Measurements from ENCODE around the gene MRE11.

MRE11 gene

DNA sequence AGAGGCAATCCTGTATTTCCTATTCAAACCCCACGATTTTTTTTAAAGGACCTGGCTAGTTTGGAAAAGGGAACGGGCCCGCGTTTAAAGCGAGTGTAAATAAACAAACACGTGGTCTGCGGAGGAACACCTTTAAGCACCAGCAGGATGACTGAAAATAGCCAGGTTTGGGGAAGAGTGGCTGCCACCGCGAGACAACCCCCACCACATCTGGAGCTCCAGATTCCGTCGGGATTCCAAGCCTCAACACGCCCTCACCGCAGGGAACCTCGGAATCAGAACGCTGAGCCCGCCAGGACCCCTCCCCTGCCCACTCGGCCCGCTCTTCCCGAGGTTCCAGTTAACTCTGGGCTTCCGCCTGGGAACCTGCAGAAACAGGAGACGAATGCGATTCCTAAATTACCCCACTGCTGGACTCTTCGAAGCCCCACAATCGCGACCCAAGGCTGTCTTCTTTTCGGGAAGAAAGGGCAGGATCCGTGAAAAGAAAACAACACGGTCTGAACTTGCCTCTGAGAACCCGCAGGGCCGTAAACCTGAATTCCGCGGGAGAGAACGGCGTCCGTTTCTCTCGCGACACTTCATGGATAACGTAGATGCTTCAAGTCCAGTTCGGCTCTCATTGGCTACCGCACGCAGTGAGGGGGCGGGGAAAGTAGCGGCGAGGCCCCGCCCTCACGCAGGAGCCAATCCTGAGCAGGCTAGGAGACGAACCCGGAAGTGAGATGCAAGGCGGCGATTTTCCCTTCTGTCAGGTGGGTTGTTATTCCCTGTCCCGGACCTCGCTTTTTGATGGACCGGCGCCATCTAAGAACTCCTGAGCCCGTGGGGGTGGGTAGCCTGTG, at the start of gene MRE11, which contains the start of gene ANKRD49:
Gene MRE11 (minus strand): TSS at position 564 of the 845 bp plus-strand sequence. CDS start 1,043 bp downstream, outside the sequence.
Gene ANKRD49 (plus strand): TSS at position 704 of the 845 bp plus-strand sequence. CDS start 2,710 bp downstream, outside the sequence.
- peak; percentile 85 for DNase-seq (ENCODE audit: extremely low spot score, insufficient read length, low read depth)
- peak; percentile 100 for FAIRE-seq

DNA sequence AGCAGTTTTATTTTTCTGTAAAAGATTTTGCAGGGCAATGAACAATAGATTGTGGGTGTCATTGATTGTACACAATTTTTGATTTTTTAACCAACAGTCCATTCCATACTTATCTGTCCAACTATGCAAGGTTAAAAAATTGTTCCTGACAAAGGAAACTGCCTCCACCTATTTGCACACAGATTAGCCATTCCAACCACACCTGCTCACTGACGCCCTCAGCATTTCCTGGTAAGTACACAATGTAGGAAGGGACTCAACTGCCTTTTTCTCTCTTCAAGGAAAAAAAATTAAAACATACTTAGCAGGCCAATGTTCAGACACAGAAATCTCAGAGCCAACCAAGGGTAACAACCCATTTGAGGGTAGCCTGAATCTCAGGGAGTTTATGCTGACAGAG, 45.8 kb upstream of the MRE11 start:
- DNase-seq (ENCODE audit: extremely low spot score, insufficient read length, low read depth) (no peak), FAIRE-seq (no peak)

DNA sequence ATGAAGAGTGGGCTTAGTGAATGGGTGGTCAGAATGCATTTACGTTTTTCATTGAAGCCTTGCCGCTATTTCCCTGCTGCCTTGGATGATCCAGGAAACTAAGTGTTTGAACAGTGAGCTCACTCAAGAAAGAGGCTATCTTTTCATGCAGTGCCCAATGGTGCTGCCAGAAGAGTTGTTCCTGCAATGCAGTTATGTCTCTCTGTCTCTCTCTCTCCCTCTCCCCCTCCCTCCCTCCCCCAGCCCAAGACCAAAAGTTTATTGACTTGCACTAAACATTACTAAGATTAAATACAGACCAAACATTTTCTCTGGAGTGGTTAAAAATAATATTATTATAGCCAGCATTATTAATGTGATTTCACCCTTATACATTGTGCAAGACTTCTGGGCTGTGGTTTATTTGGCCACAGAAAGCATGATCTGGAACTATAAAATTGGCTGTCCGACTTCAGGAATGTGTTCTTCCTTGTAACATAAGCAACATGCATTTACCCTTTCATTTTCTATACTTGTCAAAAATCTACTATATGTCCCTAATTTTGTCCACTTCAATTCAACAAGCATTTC, 43.5 kb upstream of the MRE11 start:
- DNase-seq (ENCODE audit: extremely low spot score, insufficient read length, low read depth) (no peak), FAIRE-seq (no peak)

DNA sequence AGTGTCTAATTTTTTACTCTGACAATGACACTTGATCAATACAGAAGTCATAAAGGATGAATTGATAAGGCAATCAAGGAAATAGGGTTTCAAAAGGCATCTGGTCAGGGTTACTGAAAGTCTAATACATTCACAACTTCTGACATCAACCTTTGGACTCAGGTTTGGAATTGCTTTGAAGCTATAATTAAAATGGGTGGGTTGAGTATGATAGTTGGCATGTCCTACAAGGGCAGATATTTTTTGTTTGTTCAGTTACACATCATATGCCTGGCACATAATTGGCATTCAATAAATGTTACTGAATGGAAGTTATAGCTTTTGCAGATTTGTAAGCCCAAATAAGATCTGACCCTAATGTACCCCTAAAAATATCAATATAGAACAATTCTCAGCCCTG, 42.7 kb upstream of the MRE11 start:
- FAIRE-seq (no peak), DNase-seq (ENCODE audit: extremely low spot score, insufficient read length, low read depth) (no peak)

DNA sequence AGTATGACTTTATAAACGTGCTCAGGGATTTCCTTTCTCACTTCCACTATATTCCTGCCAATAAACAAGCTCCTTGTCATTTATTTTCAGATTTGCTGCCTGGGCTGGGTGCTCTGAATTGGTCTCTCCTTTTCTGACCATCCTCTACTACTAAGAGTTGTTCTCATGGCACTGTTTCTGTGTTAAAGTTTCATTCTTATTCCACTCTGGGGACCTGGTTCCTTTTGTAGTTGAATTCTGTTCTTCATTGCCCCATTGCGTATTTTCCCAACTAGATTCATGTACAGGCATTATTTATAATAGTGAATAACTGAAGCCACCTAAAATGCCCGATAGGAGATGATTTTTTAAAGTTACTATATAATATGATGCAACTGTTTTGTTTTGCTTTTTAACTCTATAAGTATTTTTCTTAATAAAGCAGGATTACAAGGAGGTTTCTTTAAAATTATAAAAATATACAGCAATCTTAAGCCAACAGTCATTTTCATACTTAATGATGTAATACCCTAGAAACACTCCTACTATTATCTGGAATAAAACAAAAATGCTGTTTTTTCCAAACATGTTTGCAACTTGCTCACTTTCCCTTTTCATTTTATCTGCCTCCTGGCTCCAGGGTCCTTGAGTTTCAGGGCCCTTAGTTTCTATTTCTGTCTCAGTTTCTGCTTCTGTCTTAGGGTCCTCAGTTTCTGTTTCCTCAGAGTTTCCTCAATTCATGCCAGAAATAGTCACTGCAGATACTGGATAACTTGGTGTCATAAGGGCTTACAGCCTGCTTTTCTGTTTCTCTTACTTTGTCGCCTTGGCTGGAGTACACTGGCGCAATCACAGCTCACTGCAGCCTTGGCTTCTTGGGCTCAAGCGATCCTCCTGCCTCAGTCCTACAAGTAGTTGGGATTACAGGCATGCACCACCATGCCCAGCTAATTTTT, 40.3 kb upstream of the MRE11 start:
- FAIRE-seq (peak; percentile 15), DNase-seq (ENCODE audit: extremely low spot score, insufficient read length, low read depth) (no peak)

DNA sequence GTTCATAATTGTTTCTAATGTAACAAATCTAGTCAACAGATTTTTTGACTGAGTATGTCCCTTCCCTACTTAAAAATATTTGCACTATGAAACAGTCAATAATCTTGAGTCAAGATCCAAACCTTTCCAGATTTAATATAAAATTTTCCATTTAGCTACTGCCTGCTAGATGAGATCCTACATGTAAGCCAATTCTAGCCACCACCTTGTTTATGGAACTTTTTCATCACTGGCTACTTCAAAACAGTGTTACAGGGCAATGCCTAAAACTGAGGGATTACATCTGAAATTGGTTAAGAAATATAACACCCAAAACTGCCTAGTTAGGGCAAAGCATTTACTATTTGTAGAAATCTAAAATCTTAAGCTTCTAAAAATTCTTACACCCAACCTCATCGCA, 39.6 kb upstream of the MRE11 start:
- no peak for DNase-seq (ENCODE audit: extremely low spot score, insufficient read length, low read depth)
- no peak for FAIRE-seq

DNA sequence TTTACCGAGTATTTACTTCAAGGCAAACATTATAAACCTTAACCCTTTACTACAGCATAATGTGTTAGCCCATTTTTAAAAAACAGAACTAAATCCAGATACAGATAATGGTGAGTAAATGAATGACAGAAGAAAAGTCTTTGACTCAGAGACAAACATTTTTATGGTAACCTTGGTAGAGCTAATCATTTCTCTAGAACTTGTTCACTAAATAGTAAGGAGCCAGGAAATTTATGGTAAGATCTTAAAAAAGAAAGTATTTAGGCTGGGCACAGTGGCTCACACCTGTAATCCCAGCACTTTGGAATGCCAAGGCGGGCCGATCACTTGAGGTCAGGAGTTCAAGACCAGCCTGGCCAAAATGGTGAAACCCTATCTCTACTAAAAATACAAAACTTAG, 38.6 kb upstream of the MRE11 start:
- FAIRE-seq (no peak), DNase-seq (ENCODE audit: extremely low spot score, insufficient read length, low read depth) (no peak)

DNA sequence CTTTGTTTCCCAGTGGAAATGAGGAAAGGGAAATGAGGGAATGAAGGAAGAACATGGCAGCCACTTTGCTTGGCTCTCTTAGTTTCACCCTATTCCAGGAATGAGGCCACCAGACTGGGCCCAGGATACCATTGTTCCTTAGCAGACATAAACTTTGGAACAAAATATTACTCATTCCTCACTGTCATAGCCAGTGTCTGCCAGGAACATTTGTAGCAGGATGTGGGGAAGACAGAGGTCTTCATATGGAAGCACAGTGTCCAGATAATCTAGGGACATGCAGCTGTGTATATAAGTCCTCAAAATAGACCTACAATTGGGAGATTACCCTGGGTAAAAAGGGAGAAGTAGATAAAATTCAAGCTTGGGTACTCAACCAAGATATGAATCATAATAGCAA, 34.9 kb upstream of the MRE11 start:
- DNase-seq (ENCODE audit: extremely low spot score, insufficient read length, low read depth) (no peak), FAIRE-seq (no peak)

DNA sequence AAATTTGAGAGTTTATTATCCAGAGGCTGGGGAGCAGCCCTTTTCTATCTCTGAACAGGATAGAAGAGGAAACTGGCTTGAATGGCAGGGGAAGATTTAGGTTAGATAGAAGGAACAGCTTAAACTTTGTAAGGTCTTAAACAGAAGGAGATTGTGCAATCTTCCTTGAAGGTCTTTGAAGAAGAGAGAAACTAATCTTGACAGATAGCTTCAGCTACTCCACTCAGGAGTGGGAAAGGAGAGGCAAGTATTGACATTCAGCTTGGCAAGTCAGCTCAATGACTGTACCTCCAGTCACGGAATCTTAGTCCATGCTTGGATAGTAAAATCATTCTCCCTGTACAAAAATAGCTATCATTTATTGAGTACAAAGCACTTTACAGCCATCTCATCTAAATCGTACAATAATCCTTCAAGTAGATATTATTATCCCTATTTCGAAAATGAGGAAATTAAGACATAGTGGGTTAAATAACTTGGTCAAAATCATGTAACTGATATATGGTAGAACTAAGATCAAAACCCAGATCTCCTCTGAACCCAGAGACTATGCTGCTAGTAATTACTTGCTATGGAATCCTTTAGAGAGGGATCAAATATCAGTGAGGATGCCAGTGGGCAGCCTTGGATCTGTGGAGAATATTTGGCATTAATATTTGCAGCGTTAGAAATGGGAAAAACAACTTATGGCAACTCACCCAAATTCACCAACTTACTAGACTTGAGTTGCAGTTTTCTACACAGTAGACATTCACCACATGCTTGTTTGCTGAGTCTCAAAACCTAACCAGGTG, 33.2 kb upstream of the MRE11 start:
- FAIRE-seq, result no peak
- DNase-seq (ENCODE audit: extremely low spot score, insufficient read length, low read depth), result no peak

DNA sequence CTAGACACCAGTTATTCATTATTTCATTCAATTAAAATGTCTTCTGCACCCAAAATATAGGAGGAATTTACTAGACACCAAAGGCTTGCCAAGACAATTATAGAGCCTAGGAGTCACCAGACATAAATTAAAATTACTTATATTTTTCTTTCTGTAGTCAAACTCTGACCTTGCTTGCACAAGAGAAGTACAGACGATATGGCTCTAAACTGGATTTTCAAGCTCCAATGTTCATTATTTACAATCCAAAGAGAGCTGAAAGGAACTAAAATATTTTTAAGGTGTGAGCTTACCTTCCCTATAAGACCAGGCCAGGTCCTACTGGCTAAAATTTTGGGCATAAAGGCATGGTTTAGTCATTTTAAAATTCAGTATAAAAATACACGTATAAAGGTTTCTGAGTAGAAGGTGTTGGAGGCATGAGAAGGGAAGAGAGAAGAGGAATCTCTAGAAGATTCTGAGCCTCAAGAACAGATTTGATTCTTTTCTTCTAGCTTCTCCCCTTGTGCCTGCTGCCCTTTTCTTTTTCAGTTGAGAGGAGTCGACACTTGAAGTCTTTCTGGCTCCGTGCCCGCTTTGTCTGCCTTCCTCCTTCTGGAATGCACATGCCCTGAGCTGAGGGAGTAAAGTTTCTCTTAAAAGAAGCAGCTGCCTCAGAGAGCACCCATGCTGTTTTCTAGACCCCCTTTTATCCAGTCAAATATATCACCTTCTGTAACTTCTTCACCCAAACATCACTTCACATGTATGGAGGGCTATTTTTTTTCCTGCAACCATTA, 32.1 kb upstream of the MRE11 start:
- no peak for FAIRE-seq
- no peak for DNase-seq (ENCODE audit: extremely low spot score, insufficient read length, low read depth)

DNA sequence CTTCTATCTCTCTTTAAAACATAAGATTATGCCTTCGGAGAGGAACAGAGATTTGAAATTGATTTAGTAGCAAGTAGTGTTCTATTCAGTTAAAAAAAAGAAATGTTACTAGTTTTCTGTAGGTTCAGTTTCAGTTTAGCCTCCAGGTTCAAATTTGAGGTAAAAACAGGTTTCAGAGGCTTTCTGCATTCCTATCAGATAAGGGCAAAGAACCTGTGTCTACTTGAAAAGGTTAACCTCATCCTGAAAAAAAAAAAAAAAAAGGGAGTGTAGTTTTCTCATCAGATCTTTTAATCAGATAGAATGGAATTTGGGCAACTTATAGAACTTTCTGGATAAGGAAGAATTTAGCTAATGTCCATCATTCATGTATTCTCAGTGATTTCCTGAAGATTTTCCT, 30.7 kb upstream of the MRE11 start:
- DNase-seq (ENCODE audit: extremely low spot score, insufficient read length, low read depth) (no peak), FAIRE-seq (no peak)

DNA sequence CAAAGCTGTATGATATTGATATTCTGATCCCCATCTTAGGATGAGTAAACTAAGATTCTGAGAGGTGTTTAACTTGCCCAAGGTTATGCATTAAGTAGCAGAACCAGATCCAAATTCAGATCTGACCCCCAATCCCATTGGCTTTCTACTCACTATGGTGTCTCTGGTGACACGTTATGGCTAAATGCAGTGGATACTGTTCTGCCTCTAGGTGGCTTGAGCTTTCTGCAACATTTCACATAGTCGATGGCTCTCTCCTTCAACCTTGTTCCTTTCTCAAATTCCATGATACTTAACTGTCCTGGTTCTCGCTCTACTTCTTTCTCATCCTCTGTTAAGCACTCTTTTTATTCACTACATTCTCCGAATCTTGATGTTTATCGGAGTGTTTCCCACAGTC, 28.0 kb upstream of the MRE11 start:
- FAIRE-seq (peak; percentile 42), DNase-seq (ENCODE audit: extremely low spot score, insufficient read length, low read depth) (no peak)

DNA sequence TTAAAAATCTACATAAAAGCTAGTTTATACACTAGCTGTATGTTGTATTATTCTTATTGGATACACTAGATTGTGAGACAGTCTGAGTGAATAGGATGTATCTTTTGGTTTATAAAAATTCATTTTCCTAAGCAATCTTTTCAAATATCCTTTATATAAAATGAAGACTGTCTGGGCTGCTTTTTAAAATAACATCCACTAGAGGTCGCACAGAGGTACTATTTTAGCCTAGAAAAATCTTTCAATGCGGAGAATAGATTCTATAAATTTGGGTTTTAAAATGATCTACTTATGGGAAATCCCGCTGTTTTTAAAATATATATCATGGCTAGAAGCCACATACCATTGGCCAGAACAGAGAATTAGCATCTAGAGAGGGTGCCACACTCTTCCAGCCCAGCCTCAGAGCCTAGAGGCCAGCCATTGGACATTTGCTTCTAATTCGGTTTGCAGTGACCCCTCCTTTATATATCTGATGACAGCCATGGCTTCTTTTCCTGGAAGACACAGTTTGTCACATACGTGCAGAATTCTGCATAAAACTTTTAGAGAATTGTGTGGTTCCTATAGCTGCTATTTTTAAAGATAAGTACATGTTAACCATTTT, 25.9 kb upstream of the MRE11 start:
- FAIRE-seq, result peak; percentile 5

DNA sequence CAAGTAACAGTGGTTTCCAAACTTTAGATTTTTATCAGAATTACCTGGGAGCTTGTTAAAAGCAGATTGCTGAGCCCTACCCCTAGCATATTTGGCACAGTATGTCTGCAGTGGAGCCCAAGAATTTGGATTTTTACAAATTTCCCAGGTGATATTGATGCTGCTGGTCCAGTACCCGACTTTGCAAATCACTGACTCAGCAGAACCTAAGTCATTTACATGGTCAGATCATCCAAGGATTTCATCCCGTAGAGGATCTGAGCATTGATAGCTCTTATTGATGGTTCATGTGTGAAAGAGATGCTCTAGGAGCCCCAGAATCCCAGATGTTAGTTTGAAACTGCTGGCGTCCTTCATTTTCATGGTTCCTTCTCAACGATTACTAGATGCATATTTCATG, 24.7 kb upstream of the MRE11 start:
- FAIRE-seq (no peak), DNase-seq (ENCODE audit: extremely low spot score, insufficient read length, low read depth) (no peak)

More for the DNA sequence above, 25.9 kb upstream of the MRE11 start:
- DNase-seq (ENCODE audit: extremely low spot score, insufficient read length, low read depth), result peak; percentile 20

DNA sequence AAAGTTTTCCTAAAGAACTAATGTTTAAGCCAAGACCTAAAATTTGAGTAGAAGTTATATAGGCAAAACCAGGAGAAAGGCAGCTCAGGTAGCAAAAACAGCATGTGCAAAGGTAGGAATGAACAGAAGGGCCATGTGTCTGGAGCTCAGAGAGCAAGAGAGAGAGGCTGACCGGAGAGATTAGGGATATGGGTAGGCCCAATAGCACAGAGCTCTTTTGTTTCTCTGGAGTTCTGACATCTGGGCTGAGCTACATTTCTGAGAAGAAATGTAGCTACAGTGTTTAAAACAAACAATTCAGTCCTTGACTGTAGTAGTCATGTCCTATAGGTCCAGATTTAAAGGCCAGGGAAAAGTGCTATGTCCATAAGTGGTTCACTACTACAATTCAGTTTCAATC, 23.1 kb upstream of the MRE11 start:
- FAIRE-seq (no peak), DNase-seq (ENCODE audit: extremely low spot score, insufficient read length, low read depth) (no peak)

DNA sequence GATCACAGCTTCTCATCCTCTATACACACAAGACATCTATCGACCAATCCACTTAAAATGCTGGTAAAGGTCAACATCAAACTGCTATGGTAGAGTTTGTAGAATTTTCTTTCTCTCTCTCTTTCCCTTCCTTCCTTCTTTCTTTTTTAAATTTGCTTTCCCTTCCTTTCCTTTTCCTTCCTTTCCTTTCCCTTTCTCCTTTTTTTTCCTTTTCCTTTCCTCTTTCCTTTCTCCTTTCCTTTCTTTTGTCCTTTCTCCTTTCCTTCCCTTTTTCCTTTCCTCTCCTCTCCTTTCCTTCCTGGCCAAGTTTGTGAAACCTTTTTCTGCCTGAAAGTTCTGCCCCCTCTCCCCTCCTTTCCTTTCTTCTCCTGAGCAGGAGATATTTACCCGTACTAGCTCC, 21.8 kb upstream of the MRE11 start:
- no peak for FAIRE-seq
- no peak for DNase-seq (ENCODE audit: extremely low spot score, insufficient read length, low read depth)

DNA sequence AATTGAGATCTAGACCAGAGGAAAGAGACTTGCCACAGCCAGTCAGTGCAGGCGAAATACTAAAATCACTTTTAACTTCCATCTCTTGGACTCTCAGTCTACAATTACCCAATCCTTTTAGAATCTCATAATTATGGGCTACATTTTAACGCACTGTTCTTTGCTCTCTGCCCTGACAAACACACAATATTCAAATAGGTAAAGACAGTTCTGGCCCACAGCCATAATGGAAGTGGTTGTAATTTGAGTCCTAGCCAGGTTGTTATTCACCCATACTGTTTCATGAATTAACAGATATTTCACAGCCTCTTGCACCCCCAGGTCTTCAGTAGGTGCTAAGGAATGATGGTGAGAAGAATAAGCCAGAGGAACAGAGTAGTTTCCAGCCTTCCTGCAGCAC, 19.4 kb upstream of the MRE11 start:
- DNase-seq (ENCODE audit: extremely low spot score, insufficient read length, low read depth), result no peak
- FAIRE-seq, result no peak

DNA sequence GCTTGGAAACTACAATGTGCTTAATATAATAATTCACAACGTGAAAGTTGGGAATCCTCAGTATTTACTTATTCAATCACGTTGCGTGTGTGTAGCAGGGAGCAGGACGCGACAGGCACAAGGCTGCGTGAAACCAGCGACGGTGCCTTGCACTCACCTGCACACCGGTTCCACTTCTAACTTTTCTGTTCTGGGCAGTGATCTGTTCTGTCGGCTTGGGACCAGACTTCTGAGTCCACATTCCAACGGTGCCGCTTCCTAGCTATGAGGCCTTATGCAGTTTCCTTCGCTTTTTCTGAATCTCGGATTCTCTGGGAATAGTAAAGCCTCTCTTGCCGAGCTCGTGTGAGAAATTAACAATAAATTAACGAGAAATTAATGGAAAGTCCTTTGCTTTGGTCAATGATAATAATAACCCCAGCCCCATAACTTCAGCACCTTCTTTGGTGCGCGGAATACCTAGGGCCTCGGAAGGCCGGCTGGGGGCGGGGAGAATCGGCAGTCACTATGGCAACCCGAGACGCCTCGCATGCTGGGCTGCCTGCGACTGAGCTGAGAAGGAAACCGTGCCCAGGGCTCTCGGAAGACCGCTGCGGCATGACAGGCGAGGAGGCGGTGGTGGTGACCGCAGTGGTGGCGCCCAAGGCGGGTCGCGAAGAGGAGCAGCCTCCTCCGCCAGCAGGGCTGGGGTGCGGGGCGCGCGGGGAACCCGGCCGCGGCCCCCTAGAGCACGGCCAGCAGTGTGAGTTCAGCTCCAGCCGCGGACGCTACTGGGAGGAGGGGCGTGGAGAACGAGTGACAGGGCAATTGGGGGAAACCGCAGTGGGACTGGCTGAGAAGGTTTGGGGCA, 18.5 kb upstream of the MRE11 start, which contains the start of gene C11orf97:
Gene C11orf97 (plus strand): TSS at position 530 of the 850 bp plus-strand sequence. CDS start 68 bp downstream, at position 598.
- no peak for FAIRE-seq

More for the DNA sequence above, 18.5 kb upstream of the MRE11 start, which contains the start of gene C11orf97:
- no peak for DNase-seq (ENCODE audit: extremely low spot score, insufficient read length, low read depth)
